ENCODE results near the gene PLA2G7.

DNA sequence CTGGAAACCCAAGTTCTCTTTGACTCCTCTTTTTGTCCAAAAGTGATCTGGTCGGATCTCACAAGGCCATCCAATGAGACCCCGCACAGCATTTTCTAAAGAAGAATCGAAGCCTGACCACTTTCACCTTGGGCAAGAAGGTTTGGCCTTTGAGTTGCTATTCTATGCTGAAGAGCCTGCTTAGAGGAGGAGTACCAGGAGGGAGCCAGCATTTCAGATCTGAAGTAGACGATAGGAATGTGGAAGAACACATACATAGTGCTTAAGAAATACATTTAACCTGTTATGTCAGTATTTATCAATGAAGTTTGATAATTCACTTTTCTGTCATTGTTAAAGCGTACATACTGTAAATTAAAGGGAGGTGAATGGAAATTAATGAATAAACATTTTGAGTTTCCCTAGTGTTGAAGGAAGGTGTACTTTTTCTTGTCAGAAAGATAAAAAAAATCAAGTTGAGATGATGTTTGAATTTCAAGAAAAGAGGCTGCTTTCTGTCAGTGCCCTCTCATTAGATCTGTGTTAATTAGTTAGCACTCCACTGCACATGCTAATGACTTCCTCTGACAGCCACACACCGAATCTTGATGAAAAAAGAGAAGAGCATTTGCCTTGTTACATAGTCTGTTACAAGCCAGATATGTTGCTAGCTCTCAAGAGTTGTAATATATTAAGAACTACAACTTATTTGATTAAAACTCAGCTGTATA lies 58.4 kb downstream of the PLA2G7 start:
- no peak for TF ChIP-seq EZH2 (IDR thresholded peaks at IDR 0.05; ENCODE audit: borderline replicate concordance, low read depth, low read length, poor library complexity, severe bottlenecking)
- TF ChIP-seq, protein P1, sequence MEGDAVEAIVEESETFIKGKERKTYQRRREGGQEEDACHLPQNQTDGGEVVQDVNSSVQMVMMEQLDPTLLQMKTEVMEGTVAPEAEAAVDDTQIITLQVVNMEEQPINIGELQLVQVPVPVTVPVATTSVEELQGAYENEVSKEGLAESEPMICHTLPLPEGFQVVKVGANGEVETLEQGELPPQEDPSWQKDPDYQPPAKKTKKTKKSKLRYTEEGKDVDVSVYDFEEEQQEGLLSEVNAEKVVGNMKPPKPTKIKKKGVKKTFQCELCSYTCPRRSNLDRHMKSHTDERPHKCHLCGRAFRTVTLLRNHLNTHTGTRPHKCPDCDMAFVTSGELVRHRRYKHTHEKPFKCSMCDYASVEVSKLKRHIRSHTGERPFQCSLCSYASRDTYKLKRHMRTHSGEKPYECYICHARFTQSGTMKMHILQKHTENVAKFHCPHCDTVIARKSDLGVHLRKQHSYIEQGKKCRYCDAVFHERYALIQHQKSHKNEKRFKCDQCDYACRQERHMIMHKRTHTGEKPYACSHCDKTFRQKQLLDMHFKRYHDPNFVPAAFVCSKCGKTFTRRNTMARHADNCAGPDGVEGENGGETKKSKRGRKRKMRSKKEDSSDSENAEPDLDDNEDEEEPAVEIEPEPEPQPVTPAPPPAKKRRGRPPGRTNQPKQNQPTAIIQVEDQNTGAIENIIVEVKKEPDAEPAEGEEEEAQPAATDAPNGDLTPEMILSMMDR (conservative IDR thresholded peaks at IDR 0.05; ENCODE audit: low read depth, low read length), result no peak

All from A673 (cell line).